Tibial nerve (tissue), 4 donors: ENCODE measurements around the gene TDRD3. TPM values are rescaled to one million over a fixed set of nuclear protein-coding genes. Genes with fewer than 3 reads are reported as not detected.

Source experiments
- DNase-seq, 2 donors: peaks; one replicate each; pipeline ENCODE4 v3.0.0-alpha.2; 2019; ENCODE audit warnings: low spot score in 2 of 2
- H3K27ac ChIP-seq, 4 donors: fragments of 200-600 bp; sonication (generic) in 3 of 4; one replicate each; pipeline ENCODE4 v1.5.1; 2017 to 2019; ENCODE audit warnings: mild to moderate bottlenecking in 1 of 4
- H3K27me3 ChIP-seq, 2 donors: fragments of 200-600 bp; sonication (generic) in 1 of 2; one replicate each; pipeline versions ENCODE4 v1.5.1 to v1.6.0; 2017 to 2019
- H3K36me3 ChIP-seq, 3 donors: fragments of 200-600 bp; sonication (generic); one replicate each; pipeline ENCODE4 v1.5.1; 2018 to 2019
- H3K4me1 ChIP-seq, 4 donors: fragments of 200-600 bp; sonication (generic) in 3 of 4; one replicate each; pipeline ENCODE4 v1.5.1; 2017 to 2019
- H3K4me3 ChIP-seq, 4 donors: fragments of 200-600 bp; sonication (generic) in 3 of 4; one replicate each; pipeline ENCODE4 v1.5.1; 2017 to 2019; ENCODE audit warnings: mild to moderate bottlenecking in 1 of 4, moderate library complexity in 1 of 4
- H3K9me3 ChIP-seq, 4 donors: fragments of 200-600 bp; sonication (generic) in 3 of 4; one replicate each; pipeline ENCODE4 v1.5.1; 2017 to 2019
- EP300 ChIP-seq, 2 donors: sonication (generic); formaldehyde crosslinking; IDR thresholded peaks; one replicate each; pipeline ENCODE4 v1.6.1; 2017; ENCODE audit warnings: antibody characterized with exemption in 2 of 2, mild to moderate bottlenecking in 1 of 2
- POLR2A ChIP-seq, 2 donors: fragments of 450-650 bp; IDR thresholded peaks; one replicate each; pipeline ENCODE4 v1.6.1; 2017; ENCODE audit warnings: antibody characterized with exemption in 2 of 2, mild to moderate bottlenecking in 2 of 2, moderate library complexity in 2 of 2
- WGBS, 2 donors: methylation state at CpG; one replicate each; pipeline ENCODE4 v1.1.5; 2018; 5-methylcytosine and 5-hydroxymethylcytosine counted together
- small RNA-seq: library from RNA; depleted of rRNA; stranded (forward); fragments of <200 nt; gene quantifications from one replicate; pipeline ENCODE3, GENCODE V24; 2016
- total RNA-seq, 4 donors: library from RNA; depleted of rRNA; stranded (reverse); fragments of >200 nt; gene quantifications; one replicate each; pipeline ENCODE4 v1.1.0, GENCODE V29; 2016
- TF ChIP-seq, protein P1 (sequence below), 5 experiments: fragments of 200-600 bp in 3 of 5; fragments of 450-650 bp in 2 of 5; sonication (generic) in 3 of 5; IDR thresholded peaks; one replicate each; pipeline ENCODE4 v1.5.1; 2016 to 2019; ENCODE audit warnings: antibody characterized with exemption in 5 of 5, mild to moderate bottlenecking in 3 of 5, moderate library complexity in 2 of 5

TDRD3 gene
- total RNA-seq, 4 donors from 2014 or later, result 31.2 to 38.5 (median 35.1) TPM

DNA sequence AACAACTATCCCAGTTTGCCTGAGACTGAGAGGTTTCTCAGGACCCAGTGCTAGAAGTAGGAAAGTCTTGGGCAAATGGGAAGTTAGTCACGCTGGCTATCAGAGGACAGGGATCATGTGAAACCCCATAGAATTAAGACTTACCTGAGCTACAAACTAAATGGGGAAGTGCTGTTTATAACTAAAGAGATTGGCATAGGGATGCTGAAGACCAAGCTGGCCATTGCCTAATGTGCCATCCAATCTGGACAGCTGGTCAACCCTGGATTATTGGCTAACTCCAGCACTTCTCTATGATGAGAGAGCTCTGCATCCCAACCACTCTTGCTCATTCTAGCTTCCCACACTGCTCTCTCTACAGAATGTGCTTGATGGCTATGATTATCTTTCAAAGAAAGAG, 216.1 kb downstream of the TDRD3 start:
- Histone ChIP-seq H3K36me3 (no peaks in the 10 kb centered on the region), H3K4me3 (no peak overlapping the region), H3K4me1 (no peaks in the 10 kb centered on the region), H3K9me3 (no peaks in the 10 kb centered on the region), H3K27ac (no peak overlapping the region), H3K27me3 (no peaks in the 10 kb centered on the region)
- DNase-seq, result no peak
- TF ChIP-seq EP300 (IDR thresholded peaks at IDR 0.05) (no peak), POLR2A (IDR thresholded peaks at IDR 0.05) (no peak)
- TF ChIP-seq, protein P1, sequence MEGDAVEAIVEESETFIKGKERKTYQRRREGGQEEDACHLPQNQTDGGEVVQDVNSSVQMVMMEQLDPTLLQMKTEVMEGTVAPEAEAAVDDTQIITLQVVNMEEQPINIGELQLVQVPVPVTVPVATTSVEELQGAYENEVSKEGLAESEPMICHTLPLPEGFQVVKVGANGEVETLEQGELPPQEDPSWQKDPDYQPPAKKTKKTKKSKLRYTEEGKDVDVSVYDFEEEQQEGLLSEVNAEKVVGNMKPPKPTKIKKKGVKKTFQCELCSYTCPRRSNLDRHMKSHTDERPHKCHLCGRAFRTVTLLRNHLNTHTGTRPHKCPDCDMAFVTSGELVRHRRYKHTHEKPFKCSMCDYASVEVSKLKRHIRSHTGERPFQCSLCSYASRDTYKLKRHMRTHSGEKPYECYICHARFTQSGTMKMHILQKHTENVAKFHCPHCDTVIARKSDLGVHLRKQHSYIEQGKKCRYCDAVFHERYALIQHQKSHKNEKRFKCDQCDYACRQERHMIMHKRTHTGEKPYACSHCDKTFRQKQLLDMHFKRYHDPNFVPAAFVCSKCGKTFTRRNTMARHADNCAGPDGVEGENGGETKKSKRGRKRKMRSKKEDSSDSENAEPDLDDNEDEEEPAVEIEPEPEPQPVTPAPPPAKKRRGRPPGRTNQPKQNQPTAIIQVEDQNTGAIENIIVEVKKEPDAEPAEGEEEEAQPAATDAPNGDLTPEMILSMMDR (IDR thresholded peaks at IDR 0.05), result no peak
- WGBS, 2 donors, result 93 to 100% methylated on average over 1 of the region's 1 CpG

DNA sequence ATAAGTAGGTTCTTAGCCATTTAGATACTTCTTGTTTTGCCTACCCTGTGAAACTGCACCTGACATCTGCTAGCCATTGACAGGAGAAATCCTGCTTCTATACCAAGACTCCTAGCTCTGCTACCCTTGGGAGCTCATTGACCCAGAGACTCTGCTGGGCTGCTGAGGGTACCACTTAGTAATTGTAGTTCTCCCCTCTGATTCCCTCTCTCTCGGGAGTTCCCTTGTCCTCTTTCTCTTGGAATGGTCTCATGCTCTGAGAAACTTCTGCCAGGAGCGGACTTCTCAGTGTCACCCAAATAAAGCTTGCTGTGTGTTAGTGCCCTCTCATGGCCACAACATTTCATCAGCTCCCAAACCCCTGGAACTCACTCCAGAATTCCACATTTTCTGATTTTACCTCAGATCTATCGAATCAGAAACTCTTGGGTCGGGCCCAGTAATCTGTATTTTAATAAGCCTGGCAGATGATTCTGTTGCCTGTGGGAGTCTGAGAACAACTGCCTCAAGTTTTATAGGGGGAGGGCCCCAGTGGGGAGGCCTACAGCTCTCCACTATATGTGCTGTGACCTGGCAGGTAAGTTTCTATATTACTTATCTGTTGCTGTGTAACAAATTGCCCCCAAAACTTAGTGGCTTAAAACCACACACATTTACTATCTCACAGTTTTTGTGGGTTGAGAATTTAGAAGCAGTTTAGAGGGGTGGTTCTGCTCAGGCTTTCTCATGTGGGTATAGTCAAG, 221.1 kb downstream of the TDRD3 start:
- TF ChIP-seq POLR2A (IDR thresholded peaks at IDR 0.05), result no peak
- TF ChIP-seq, protein P1 (IDR thresholded peaks at IDR 0.05), result peak in 3 of 5 experiments; percentile 22 to 45 (median 25)
- 57 to 78% methylated on average over 4 of the region's 4 CpGs for WGBS, 2 donors

DNA sequence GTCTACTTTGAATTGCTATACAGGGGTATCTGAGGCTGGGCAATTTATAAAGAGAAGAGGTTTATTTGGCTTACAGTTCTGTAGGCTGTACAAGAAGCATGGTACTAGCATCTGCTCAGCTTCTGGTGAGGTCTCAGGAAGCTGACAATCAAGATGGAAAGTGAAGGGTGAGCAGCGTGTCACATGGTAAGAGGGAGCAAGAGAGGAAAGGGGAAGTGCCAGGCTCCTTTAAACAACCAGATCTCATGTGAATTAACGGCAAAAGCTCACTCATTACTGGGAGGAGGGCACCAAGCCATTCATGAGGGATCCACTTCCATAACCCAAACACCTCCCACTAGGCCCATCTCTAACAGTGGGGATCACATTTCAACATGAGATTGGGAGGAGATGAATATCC, 222.4 kb downstream of the TDRD3 start:
- Histone ChIP-seq H3K4me1 (no peaks in the 10 kb centered on the region), H3K27me3 (no peaks in the 10 kb centered on the region), H3K9me3 (no peaks in the 10 kb centered on the region), H3K4me3 (no peak overlapping the region), H3K27ac (no peak overlapping the region), H3K36me3 (no peaks in the 10 kb centered on the region)
- no peak for DNase-seq
- 78 to 85% methylated on average over 2 of the region's 2 CpGs for WGBS, 2 donors
- no peak for TF ChIP-seq POLR2A (IDR thresholded peaks at IDR 0.05)
- TF ChIP-seq EP300 (IDR thresholded peaks at IDR 0.05), result no peak

More for the DNA sequence above, 221.1 kb downstream of the TDRD3 start:
- Histone ChIP-seq H3K36me3 (no peaks in the 10 kb centered on the region), H3K27me3 (no peaks in the 10 kb centered on the region), H3K9me3 (no peaks in the 10 kb centered on the region), H3K4me1 (no peaks in the 10 kb centered on the region), H3K4me3 (no peak overlapping the region), H3K27ac (no peak overlapping the region)
- DNase-seq, result peak in 1 of 2 donors; percentile 32

DNA sequence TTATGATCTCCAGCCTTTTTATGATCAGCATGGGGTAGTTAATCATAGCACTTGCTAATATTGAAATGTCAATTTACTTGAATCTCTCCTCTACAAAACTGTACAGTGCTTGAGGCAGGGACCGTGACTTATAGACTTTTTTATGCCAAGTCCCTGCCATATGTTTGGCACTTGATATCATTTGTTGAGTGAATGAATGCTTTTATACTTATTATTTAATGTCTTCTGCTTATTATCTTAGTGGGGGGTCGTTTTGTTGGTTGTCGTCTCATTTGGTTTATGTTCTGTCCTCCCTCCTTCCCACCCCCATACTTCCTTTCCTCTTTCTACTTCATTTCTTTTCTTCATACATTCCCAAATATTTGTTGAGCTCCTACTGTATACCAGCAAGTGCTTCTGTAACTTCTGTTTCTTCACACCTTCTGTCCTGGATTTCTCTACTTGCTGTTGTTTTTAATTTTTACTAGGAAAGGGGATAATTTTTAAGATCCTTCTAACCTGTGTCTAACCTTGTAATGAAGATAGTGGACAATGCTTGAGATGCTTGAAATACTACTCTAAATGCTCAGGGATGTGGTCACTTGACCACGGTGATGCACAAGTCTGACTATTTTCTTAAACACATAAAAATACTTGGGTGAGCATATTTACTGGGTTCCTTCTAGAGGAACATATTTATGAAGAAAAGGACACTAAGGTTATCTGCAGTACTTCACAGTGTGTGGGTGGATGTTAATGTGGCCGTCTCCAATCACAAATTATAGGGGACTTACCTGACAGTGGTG, 223.8 kb downstream of the TDRD3 start:
- WGBS, 2 donors, result 68 to 84% methylated on average over 5 of the region's 5 CpGs
- TF ChIP-seq EP300 (IDR thresholded peaks at IDR 0.05) (no peak), POLR2A (IDR thresholded peaks at IDR 0.05) (no peak)
- TF ChIP-seq, protein P1 (IDR thresholded peaks at IDR 0.05), result no peak
- H3K4me1 ChIP-seq, result no peaks in the 10 kb centered on the region
- H3K27ac ChIP-seq, result no peak overlapping the region
- H3K36me3 ChIP-seq, result no peaks in the 10 kb centered on the region
- H3K4me3 ChIP-seq, result no peak overlapping the region
- no peaks in the 10 kb centered on the region for H3K27me3 ChIP-seq
- H3K9me3 ChIP-seq, result no peaks in the 10 kb centered on the region
- DNase-seq, result no peak

DNA sequence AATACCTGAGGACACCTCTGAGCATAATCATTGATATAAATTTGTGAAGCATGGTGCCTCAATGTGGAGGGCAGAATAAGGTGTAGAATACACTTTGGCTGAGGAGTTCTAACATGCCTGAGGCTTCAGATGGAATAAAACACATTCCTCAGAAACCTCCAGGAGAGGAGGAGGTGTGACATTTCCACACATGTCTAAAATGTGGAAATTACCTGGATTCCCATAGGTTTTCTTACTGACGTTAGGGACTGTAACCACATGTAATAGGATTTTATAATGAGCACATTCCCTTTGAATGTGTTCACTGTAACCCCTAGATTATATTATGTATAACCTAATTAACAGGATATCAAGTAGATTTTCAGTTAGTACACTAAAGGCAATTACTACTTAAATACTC, 226.1 kb downstream of the TDRD3 start:
- no peaks in the 10 kb centered on the region for H3K27me3 ChIP-seq
- no peaks in the 10 kb centered on the region for H3K9me3 ChIP-seq
- H3K4me3 ChIP-seq, result no peak overlapping the region
- no peak for DNase-seq
- H3K27ac ChIP-seq, result no peak overlapping the region
- WGBS, 2 donors, result 53 to 62% methylated on average over 1 of the region's 1 CpG
- no peak for TF ChIP-seq POLR2A (IDR thresholded peaks at IDR 0.05)
- TF ChIP-seq, protein P1 (IDR thresholded peaks at IDR 0.05), result no peak
- TF ChIP-seq EP300 (IDR thresholded peaks at IDR 0.05), result no peak
- H3K4me1 ChIP-seq, result no peaks in the 10 kb centered on the region
- H3K36me3 ChIP-seq, result no peaks in the 10 kb centered on the region

Small RNA genes within 50 kb of the gene (small RNA-seq; reads per million reads assigned to genes)
- gene RNA5SP31, result not detected

Other genes starting within 250 kb of the TDRD3 start
- gene DIAPH3, start 233.3 kb upstream of the TDRD3 start, total RNA-seq, result under 1 TPM in 2 of 4 donors, not detected in 2; 0.20 to 0.30 TPM